ENCODE results near the gene GNAQ.

DNA sequence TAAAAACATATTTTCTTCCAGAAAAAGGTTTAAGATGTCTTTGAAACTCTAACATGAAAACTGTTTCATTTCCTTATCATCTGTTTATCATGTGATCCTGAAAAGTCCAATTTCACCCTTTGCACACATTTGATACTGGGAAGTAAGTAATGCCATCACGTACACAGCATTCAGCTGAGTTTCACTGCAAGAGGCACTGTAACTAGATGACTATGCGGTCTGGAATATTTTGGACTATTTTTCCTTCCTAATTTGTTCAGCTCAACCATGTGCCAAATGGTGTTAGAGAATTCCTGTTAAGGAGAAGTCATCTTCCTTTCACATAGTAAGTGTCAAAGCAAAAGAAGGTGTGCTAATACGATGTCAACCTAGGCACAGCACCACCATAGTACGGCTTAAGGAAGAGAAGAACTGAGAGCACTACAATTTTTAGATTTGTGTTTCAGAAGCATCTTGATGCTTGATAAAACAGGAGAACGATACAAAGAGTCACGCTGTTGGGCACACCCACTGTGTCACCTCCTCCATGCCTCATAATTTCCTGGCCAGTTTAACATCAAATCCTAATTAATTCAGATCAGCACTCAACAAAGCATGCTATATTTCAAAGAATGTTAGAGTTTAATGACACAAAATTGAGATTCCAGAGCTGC is 77.5 kb downstream of the GNAQ start:
- no peak for TF ChIP-seq EP300 (IDR thresholded peaks at IDR 0.05)
- TF ChIP-seq, protein P1, sequence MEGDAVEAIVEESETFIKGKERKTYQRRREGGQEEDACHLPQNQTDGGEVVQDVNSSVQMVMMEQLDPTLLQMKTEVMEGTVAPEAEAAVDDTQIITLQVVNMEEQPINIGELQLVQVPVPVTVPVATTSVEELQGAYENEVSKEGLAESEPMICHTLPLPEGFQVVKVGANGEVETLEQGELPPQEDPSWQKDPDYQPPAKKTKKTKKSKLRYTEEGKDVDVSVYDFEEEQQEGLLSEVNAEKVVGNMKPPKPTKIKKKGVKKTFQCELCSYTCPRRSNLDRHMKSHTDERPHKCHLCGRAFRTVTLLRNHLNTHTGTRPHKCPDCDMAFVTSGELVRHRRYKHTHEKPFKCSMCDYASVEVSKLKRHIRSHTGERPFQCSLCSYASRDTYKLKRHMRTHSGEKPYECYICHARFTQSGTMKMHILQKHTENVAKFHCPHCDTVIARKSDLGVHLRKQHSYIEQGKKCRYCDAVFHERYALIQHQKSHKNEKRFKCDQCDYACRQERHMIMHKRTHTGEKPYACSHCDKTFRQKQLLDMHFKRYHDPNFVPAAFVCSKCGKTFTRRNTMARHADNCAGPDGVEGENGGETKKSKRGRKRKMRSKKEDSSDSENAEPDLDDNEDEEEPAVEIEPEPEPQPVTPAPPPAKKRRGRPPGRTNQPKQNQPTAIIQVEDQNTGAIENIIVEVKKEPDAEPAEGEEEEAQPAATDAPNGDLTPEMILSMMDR (IDR thresholded peaks at IDR 0.05): no peak
- no peak for TF ChIP-seq POLR2A (IDR thresholded peaks at IDR 0.05)
- TF ChIP-seq POLR2AphosphoS5 (IDR thresholded peaks at IDR 0.05): no peak

All from upper lobe of left lung (tissue), 4 donors.